DND-41 (cell line): Measurements from ENCODE around the gene PCDH11Y.
"Not testable (repeated sequence)": the region's sequence is repeated elsewhere in the genome, so short reads cannot be mapped to it uniquely, and the experiment has no call there.

Experiments used
- CTCF ChIP-seq: IDR thresholded peaks from 2 replicates; pipeline ENCODE4 v1.5.1; 2012; ENCODE audit warnings: borderline replicate concordance, low read length, moderate library complexity, mild to moderate bottlenecking; ENCODE audit not compliant: poor library complexity, severe bottlenecking; ENCODE audit errors: extremely low read depth
- EZH2 ChIP-seq: IDR thresholded peaks from 3 replicates; pipeline ENCODE4 v1.6.1; 2012; ENCODE audit warnings: borderline replicate concordance, low read depth, mild to moderate bottlenecking, moderate library complexity, low read length, inconsistent platforms; ENCODE audit not compliant: severe bottlenecking

GRCh38 chrY:5000057-5000456, at the start of gene PCDH11Y:
- not testable (repeated sequence) for TF ChIP-seq CTCF, EZH2
